OCI-LY1 (cell line): Measurements from ENCODE around the gene CASQ2.

Experiments
- EZH2 ChIP-seq: fragments of 200-600 bp; sonication (generic), shearing (Covaris generic); IDR thresholded peaks from 2 replicates; pipeline ENCODE4 v1.8.0; 2017; ENCODE audit warnings: borderline replicate concordance, mixed run types, mild to moderate bottlenecking, antibody characterized with exemption, low read length, moderate library complexity, mixed read lengths
- TF ChIP-seq, protein P1 (sequence below): fragments of 200-600 bp; sonication (generic), shearing (Covaris generic); IDR thresholded peaks from 2 replicates; pipeline ENCODE4 v1.5.1; 2017; ENCODE audit warnings: mild to moderate bottlenecking, antibody characterized with exemption, low read length, moderate library complexity, mixed read lengths

DNA sequence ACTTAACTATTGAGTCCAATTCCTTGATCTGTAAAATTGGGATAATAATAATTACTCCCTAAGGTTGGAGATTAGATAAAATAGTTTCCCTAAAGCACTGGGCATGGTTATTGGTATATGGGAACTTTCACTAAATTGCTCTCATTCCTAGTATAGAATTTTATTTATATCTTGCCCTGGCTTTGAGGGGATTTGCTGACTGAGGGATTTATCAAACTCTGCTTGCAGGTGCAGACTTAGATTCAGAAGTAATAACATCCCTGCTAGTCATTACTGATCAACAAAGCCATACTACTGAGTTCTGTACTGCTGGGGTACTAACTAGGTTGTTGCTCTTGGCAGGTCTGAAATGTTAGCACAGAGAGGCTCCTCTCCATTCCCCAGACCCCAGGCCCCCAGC, 41.9 kb downstream of the CASQ2 start:
- TF ChIP-seq, protein P1, sequence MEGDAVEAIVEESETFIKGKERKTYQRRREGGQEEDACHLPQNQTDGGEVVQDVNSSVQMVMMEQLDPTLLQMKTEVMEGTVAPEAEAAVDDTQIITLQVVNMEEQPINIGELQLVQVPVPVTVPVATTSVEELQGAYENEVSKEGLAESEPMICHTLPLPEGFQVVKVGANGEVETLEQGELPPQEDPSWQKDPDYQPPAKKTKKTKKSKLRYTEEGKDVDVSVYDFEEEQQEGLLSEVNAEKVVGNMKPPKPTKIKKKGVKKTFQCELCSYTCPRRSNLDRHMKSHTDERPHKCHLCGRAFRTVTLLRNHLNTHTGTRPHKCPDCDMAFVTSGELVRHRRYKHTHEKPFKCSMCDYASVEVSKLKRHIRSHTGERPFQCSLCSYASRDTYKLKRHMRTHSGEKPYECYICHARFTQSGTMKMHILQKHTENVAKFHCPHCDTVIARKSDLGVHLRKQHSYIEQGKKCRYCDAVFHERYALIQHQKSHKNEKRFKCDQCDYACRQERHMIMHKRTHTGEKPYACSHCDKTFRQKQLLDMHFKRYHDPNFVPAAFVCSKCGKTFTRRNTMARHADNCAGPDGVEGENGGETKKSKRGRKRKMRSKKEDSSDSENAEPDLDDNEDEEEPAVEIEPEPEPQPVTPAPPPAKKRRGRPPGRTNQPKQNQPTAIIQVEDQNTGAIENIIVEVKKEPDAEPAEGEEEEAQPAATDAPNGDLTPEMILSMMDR, result no peak
- TF ChIP-seq EZH2, result no peak
